Eye (tissue), 1 donor: Measurements from ENCODE around the gene TMEM181.

Experiments
- DNase-seq: peaks from one replicate; pipeline ENCODE4 v3.0.0-alpha.2; 2015

TMEM181 gene

GRCh38 chr6:158565482-158566040 lies 5.7 kb downstream of the TMEM181 start:
- DNase-seq = no peak

- DNase-seq = no peak
Measured at GRCh38 chr6:158566207-158566818, 6.4 kb downstream of the TMEM181 start.

GRCh38 chr6:158567152-158567551 lies 7.3 kb downstream of the TMEM181 start:
- DNase-seq = no peak

- DNase-seq = no peak
Measured at GRCh38 chr6:158567871-158568401, 8.0 kb downstream of the TMEM181 start.

GRCh38 chr6:158568549-158568948 lies 8.7 kb downstream of the TMEM181 start:
- no peak for DNase-seq

- no peak for DNase-seq
Measured at GRCh38 chr6:158569036-158569435, 9.1 kb downstream of the TMEM181 start.

GRCh38 chr6:158570681-158570962 lies 10.7 kb downstream of the TMEM181 start:
- DNase-seq = no peak

- DNase-seq = no peak
Measured at GRCh38 chr6:158571826-158572652, 12.1 kb downstream of the TMEM181 start.

GRCh38 chr6:158572653-158573541 lies 13.0 kb downstream of the TMEM181 start:
- no peak for DNase-seq

- no peak for DNase-seq
Measured at GRCh38 chr6:158573542-158573931, 13.6 kb downstream of the TMEM181 start.

GRCh38 chr6:158574800-158575199 lies 14.9 kb downstream of the TMEM181 start:
- no peak for DNase-seq

- no peak for DNase-seq
Measured at GRCh38 chr6:158575550-158575949, 15.7 kb downstream of the TMEM181 start.

GRCh38 chr6:158584236-158584651 lies 24.4 kb downstream of the TMEM181 start:
- DNase-seq = peak; percentile 30

GRCh38 chr6:158586652-158587051 lies 26.8 kb downstream of the TMEM181 start:
- no peak for DNase-seq

- no peak for DNase-seq
Measured at GRCh38 chr6:158589366-158589765, 29.5 kb downstream of the TMEM181 start.

GRCh38 chr6:158591134-158591809 lies 31.4 kb downstream of the TMEM181 start:
- no peak for DNase-seq

GRCh38 chr6:158591810-158592209 lies 31.9 kb downstream of the TMEM181 start:
- DNase-seq = no peak

- DNase-seq = no peak
Measured at GRCh38 chr6:158593670-158594069, 33.8 kb downstream of the TMEM181 start.

- DNase-seq = no peak
Measured at GRCh38 chr6:158595223-158595622, 35.3 kb downstream of the TMEM181 start.

GRCh38 chr6:158596861-158597260 lies 37.0 kb downstream of the TMEM181 start:
- peak; percentile 58 for DNase-seq

GRCh38 chr6:158597565-158597964 lies 37.7 kb downstream of the TMEM181 start:
- DNase-seq = no peak

GRCh38 chr6:158599635-158600034 lies 39.7 kb downstream of the TMEM181 start:
- DNase-seq = no peak
